HG02840 (cell line): Measurements from ENCODE around the gene RIPPLY3.
A peak's percentile ranks its signal among the peaks of the same experiment; 100 is the strongest.
"Not testable (repeated sequence)": the region's sequence is repeated elsewhere in the genome, so short reads cannot be mapped to it uniquely, and the experiment has no call there.

Source experiments
- ATAC-seq: cut with Tn5 transposase; IDR thresholded peaks from one replicate; pipeline ENCODE4 v1.9.1; 2021; ENCODE audit warnings: mild to moderate bottlenecking, moderate library complexity, moderate number of reproducible peaks; ENCODE audit not compliant: unreplicated experiment, low FRiP score

RIPPLY3 gene

GRCh38 chr21:37005548-37006485 lies 685 bp upstream of the RIPPLY3 start:
- no peak for ATAC-seq

- ATAC-seq: no peak
Measured at GRCh38 chr21:37008724-37009123, 2.2 kb downstream of the RIPPLY3 start.

GRCh38 chr21:37009740-37010341 lies 3.3 kb downstream of the RIPPLY3 start:
- peak; percentile 80 for ATAC-seq

GRCh38 chr21:37017951-37018679 lies 11.6 kb downstream of the RIPPLY3 start:
- ATAC-seq: no peak

GRCh38 chr21:37026499-37026898 lies 20.0 kb downstream of the RIPPLY3 start:
- no peak for ATAC-seq

- no peak for ATAC-seq
Measured at GRCh38 chr21:37028570-37028969, 22.1 kb downstream of the RIPPLY3 start.

- ATAC-seq: no peak
Measured at GRCh38 chr21:37030864-37031263, 24.4 kb downstream of the RIPPLY3 start.

- no peak for ATAC-seq
Measured at GRCh38 chr21:37032293-37032692, 25.8 kb downstream of the RIPPLY3 start.

- ATAC-seq: no peak
Measured at GRCh38 chr21:37032877-37033471, 26.5 kb downstream of the RIPPLY3 start.

GRCh38 chr21:37034394-37034793 lies 27.9 kb downstream of the RIPPLY3 start:
- ATAC-seq: not testable (repeated sequence)

GRCh38 chr21:37036177-37036576 lies 29.7 kb downstream of the RIPPLY3 start:
- ATAC-seq: no peak

GRCh38 chr21:37039411-37040075 lies 33.0 kb downstream of the RIPPLY3 start:
- ATAC-seq: no peak

- no peak for ATAC-seq
Measured at GRCh38 chr21:37040212-37040611, 33.7 kb downstream of the RIPPLY3 start.

- ATAC-seq: no peak
Measured at GRCh38 chr21:37041706-37042271, 35.3 kb downstream of the RIPPLY3 start.

- no peak for ATAC-seq
Measured at GRCh38 chr21:37043818-37044217, 37.3 kb downstream of the RIPPLY3 start.

- no peak for ATAC-seq
Measured at GRCh38 chr21:37044643-37045042, 38.1 kb downstream of the RIPPLY3 start.

GRCh38 chr21:37045149-37045548 lies 38.6 kb downstream of the RIPPLY3 start:
- no peak for ATAC-seq

GRCh38 chr21:37045556-37045955 lies 39.1 kb downstream of the RIPPLY3 start:
- no peak for ATAC-seq

GRCh38 chr21:37047079-37047478 lies 40.6 kb downstream of the RIPPLY3 start:
- ATAC-seq: no peak

- ATAC-seq: not testable (repeated sequence)
Measured at GRCh38 chr21:37049741-37050140, 43.2 kb downstream of the RIPPLY3 start.
